GM18499 (cell line): ENCODE measurements around the gene TRIO.
A peak's percentile ranks its signal among the peaks of the same experiment; 100 is the strongest.

Experiments used
- ATAC-seq: cut with Tn5 transposase; IDR thresholded peaks from one replicate; pipeline ENCODE4 v1.9.1; 2021; ENCODE audit warnings: moderate number of reproducible peaks; ENCODE audit not compliant: insufficient read depth, unreplicated experiment

The TRIO gene

DNA sequence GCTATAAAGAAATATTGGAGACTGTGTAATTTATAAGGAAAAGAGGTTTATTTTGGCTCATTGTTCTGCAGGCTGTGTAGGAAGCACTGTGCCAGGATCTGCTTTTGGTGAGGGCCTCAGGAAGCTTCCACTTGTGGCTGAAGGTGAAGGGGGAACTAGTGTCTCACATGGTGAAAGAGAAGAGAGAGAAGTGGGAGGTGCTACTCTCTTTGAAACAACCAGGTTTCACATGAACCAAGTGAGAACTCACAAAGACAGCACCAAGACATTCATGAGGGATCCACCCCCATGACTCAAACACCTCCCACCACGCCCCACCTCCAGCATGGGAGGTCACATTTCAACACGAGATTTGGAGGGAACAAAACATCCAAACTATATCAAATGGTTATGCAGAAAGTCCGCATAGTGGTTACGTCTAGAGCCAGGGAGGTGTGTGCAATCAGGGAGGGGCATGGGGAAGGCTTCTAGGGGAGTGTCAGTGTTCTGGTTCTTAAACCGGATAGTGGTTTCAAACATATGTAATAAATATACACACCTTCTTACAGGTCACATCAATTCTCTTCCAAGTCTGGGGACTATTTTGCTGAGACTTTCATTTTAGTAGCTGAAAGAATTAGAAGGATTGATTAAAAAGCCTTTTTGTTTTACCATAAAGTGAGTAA is 113.0 kb downstream of the TRIO start:
- no peak for ATAC-seq

DNA sequence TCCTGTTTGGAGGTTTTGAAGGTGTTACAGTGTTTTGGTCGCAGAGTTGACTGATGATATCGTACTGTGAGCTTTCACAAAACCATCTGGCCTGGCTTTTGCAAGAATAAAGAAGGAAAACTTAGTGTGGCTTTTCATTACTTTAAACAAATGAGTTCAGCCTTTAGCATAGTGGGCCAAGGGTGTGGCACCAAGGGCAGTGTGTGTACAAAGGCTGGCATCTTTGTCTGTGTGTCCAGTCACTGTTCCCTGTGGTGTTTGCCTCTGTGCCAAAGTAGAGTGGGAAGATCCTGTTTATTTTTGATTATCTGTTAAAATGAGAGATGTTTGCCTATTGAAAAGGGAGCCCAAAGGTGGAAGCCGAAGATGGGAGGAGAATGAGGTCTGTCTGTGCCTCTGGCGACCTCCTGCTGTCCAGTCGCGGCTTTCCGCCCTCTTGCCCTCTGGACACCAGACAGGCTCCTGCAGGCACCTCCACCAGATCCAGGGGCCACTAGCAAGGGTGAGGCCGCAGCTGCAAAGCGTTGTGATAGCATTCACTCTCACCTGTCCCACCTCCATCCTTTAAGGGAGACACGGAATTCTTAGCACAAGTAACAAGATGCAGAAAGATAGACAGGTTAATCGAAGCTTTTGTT is 113.7 kb downstream of the TRIO start:
- no peak for ATAC-seq

DNA sequence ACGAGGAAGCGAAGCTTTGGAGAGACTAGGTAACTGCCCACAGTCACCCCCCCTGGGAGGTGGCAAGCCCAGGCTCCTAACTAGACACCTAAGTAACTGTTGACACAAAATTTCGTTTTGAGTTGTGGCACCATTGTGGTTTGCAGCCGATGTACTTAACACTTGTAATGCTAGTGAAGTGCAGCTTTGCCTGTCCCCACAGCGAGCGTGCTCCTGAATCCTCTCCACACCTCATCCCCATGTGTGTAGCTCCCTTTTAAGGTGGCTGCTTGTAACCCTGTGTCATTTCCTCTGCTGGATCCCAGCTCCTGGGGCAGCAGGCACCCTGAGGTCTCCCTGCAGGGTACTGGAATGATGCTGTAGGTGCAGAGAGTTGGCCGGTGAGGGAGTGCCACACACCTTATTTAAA is 114.9 kb downstream of the TRIO start:
- peak; percentile 76 for ATAC-seq

DNA sequence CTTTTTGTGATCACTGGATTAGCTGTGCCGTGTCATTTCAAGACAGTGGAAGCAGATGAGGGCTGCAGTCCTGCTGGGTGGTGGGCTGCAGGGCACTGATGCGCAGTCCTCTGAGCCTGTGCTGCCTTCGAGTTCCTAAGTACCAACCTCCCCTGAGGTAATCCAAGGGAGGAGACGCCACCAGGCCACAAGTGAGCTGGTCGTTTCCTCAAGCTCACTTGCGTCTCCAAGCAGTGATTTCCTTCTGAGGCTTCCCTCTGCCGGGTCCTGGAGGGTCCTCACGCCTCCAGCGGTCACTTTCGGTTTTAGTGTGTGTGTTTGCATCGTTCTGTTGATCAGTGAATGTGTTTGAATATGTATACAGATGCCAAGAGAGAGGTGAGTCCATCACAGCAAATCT is 115.7 kb downstream of the TRIO start:
- ATAC-seq, result no peak

DNA sequence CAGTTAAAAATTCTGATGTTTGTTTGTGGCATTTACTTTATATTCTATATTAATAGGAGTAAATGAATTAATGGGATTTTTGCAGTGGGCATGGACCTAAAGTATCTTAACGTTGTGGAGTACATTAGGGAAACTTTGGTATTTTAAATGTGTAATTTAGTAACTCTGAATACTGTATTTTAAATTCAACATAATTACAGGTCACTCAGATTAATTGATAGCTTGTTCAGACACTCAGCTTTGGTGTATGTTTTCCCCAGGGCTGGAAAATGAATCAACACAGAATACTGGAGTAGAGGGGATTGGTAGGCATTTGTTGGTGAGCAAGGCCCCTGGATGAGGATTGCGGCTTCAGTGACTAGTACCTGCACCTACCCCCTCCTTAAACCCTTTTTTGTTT is 117.5 kb downstream of the TRIO start:
- no peak for ATAC-seq

DNA sequence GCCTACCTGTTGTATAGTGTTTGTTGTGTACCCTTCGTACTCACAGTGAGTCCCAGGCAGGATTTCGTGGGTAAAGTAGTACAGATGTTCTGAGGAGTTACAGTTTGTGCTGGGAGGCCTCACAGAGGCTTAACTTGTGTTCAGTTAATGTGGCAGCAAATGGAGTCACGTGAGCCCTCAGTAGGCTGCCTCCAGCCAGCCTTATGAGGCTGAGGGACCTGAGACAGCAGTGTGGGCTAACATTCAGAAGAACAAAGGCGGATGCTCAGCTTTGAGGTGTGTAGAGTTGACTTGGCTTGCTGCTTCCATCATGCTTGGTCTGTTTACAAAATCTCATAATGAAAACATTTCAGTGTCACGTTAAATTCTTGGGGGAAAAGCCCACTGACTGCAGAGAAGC is 118.1 kb downstream of the TRIO start:
- no peak for ATAC-seq

DNA sequence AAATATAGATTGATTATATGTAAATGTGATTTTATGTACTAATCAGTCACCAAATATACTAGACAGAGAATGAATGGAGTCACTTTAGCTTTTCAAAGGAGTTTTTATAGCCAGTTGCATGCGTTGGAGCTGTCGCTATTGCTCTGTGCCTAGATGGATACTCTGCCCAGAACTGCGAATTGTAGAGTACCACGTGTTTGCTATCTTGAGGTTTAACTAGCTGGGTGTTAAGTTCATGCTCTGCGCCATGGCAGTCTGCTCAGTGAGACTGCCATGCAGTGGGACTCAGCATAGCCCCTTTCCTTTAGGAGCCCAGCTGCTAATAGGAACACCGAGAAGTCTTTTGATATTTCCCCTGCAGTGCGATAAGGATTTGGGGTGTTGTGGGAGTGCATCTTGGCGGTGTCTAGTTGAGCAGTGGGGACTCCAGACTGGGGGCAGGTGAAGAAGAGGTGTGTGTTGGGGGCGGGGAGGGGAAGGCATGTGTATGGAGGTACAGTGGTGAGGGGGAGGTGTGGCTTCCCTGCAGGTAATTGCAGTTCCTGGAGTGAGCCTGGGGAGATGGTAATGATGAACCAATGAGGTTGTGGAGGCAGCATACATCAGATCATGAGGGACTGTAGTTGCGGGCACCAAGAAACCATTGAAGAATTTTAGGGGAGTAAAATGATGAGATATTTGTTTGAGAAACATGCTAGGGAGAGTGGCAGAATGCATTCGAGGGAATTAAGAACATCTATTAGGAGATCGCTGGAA is 118.9 kb downstream of the TRIO start:
- no peak for ATAC-seq

DNA sequence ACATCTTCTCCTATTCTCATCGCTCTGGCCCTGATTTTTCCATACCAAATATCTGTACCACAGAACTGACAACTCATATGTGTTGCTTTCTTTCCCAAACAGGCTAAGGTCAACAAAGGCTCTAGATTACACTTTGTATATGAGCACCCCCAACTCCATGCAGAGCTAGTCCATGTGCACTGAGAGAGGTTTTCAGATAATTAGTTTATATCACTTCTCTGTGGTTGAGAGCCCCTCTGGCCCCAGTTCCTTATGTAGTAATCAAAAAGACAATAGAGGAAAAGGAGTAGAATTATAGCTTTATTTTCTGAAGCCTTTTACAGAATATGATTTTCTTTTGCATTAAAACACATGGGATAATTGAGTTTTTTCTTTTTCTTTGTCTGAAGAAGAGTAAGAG is 120.0 kb downstream of the TRIO start:
- no peak for ATAC-seq

DNA sequence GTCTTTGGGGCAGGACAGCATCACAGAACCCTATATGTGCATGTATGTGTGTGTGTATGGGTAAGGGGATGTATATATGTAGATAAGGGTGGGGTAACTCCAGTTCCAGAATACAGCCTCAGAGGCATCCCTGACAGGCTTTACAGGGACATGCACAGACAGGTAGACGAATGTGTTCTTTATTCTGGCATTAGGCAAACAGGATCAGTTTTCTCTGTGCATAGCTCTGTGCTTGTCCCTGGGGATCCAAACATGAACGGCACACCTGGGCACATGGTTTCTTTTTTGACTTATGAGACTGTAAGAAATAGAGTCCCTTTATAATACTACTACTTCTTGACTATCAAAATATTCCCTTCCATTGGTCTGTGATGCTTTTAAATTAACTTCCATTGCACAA is 120.6 kb downstream of the TRIO start:
- ATAC-seq, result no peak

DNA sequence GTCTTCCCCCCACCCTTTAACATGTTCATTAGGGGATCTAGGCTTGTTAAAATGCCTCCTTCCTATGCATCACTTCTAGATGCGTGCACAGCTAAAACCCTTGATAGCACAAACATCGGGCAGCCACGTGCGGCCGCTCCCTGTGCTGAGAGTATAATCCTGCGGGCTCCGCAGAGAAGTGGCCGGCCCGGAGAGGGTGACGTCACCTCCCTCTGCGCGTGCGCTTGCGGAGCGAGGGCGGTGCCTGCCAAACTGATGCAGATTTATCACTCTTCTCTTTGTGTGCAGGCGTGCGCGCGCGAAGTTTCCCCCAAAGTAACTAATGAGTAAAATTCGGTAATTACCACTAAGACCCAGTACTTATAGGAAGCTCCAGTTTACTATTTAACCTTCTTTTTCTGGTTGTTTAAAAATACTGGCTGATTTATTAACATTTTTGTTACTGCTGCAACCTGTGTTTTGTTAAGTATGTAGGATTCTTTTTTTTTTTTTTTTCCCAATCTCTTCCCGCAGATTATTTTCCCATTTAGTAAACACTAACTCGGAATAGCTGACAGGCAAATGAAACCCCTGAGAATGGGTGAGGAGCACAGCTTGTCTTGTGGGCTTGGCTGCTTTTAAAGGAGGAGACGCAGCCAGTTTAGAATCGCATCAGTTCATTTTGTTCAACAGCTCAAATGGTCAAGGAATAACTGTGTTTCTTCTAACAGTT is 121.6 kb downstream of the TRIO start:
- ATAC-seq, result peak; percentile 67

DNA sequence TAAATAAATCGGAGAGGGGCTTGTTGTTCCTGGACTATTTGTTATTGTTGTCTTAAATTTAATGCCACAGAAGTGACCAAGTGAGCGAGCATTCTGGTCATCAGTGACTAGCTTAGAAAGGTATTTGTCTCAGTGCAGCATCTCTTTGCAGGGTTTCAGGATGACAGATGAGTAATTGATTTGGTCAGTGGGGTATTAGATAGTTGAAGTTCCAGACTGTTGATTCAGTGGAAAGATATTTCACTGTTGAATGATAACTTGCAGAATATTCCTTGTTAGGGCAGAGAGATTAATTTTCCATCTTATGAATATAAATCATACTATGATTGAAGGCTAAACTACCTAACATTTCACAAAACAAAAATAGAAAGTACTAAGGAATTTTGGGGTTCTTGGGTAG is 122.4 kb downstream of the TRIO start:
- no peak for ATAC-seq

DNA sequence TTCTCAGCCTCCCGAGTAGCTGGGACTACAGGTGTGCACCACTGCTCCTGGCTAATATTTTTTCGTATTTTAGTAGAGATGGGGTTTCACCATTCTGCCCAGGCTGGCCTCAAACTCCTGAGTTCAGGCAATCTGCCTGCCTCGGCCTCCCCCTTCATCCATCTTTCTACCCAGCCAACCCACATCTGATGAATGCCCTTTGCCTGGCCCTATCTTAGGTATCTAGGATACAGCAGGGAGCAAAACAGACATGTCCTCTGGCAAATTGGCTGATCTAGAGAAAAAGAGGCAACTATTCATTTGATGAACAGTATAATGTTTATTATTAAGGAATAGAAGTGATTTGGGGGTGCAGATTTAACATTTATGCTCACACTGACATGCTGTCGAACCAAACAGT is 123.0 kb downstream of the TRIO start:
- no peak for ATAC-seq

DNA sequence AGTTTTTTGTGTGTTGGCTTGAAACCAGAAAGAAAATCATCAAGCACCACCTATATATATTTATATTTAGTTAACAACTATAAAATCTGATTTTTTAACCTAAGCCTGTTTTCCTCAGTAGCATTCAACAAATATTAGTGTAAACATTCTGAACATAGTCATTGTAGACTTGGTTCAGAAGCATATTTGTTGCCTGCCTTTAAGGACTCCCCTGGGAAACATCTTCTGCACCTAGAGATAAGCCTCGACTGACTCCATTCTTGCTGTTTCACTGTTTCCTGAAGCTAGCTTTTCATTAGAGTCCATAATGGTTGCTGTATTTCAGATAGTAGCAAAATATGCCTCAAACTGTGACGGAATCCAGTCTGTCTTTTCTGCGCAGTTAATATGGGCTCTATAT is 123.5 kb downstream of the TRIO start:
- ATAC-seq, result no peak

DNA sequence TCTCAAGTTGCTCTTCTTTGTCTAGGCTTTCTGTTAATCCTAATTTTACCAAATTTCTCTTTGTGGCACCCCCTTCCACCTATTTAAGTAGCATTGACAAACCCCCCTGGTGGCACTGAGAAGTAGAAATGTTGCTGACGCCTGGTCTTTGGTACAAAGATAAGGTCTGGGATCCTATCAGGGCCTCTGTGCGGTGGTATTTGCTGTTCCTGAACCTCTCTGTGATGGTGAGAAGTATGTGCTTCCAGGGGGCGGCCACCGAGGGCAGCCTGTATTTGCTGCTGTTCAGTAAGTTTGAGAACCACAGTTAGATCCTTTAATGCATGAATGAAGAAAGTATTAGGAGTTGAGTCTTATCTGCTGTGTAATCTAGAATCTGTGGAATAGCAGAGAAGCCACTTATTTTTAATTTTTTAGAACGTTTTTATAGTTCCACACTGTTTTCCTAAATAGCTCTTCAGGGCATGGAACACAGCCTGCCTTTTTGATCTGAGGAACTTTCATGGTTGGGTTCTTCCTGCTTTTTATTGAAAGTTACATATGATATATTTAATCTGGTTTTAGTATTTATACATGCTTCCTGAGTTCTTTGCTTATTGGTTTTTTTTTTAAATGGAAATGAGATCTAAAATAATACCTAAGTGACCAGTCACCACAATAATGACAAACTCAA is 124.2 kb downstream of the TRIO start:
- no peak for ATAC-seq

DNA sequence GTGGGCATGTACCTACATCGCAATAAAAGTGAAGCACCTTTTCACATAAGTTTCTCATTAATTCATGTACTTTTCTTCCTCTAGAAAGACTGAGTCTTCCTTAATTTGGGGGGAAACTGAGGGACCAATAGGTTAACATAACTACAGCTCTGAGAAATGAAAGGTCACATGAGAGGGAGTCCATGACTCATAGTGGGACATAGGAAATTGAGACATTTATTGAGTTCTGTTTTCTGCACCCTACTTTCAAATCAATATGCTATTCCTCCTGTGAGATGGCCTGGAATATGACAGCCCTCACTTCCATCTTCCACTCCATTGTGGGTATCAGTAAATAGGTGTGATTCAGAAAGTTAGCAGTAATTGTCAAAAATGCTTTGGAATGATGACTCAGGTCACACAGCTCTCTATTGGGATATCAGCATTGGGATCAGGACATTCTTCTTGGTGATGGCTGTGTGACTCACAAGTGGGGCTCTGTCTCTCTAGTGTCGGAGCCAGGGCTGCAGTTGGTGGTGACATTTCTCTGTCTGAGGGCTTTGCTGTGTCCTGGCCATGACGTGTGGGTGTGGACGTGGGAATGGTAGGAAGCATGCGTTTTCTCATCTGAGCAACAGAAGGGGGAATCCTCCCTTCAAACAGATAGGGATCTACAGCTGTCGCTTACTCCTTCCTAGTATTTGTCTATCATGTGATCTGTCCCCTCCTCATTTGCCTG is 125.0 kb downstream of the TRIO start:
- ATAC-seq, result no peak

DNA sequence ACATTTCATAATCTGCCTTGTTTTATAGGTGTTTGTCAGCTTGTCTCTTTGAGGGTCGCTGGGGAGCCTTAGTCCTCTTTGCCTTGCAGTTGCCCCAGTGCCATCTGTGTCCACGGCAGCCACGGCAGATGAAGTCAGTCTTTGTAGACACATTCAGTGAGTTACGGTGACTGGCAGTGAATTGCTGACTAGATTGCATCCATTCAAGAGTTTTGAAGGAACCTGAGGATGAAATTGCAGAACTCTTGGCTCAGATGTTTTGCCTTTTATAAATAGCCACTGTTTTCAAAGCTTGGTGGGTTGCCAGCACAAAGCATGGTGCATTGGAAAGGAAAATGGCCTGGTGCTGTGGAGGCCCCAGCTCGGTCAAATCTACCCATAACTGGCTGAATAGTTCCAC is 125.6 kb downstream of the TRIO start:
- ATAC-seq, result no peak

DNA sequence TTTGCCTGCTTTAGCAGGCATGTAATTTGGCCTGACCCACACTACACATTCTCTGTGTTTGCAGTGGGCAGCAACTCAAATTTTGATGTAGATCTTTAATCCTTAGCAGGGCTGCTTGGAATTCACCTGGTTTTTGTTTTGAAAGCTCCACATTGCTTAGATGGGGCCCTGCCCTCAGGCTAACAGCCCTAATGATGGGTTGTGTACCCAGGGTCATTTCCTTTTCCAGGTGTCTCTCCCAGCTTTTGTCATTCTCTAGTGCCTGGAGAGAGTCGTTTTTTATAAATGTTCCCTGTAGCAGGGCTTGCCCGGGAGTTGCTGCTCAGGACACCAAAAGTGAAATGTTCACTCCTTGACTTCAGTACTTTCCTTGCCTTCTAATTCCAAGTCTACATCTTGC is 126.3 kb downstream of the TRIO start:
- no peak for ATAC-seq

DNA sequence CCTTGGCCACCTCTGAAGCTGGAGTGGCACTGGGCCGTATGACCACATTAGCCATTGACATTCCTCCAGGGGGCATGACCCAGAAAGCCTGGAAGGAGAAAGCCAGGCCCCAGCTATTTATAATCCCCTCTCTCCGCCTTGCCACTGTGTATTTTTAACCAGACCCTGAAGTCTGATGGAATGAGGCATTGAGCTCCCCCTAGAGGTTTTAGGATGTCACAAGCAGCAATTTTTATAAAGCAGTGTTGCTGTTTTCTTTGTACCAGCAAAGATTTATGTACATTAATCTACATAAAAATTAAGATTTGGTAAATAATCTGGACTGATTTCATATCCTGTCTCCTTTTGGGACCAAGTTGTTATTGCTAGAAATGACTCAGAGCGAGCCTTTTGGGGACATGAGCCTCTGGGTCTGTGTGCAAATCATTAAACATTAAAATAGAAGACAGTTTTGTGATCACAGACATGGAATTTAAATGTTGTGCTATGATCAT is 127.1 kb downstream of the TRIO start:
- no peak for ATAC-seq

DNA sequence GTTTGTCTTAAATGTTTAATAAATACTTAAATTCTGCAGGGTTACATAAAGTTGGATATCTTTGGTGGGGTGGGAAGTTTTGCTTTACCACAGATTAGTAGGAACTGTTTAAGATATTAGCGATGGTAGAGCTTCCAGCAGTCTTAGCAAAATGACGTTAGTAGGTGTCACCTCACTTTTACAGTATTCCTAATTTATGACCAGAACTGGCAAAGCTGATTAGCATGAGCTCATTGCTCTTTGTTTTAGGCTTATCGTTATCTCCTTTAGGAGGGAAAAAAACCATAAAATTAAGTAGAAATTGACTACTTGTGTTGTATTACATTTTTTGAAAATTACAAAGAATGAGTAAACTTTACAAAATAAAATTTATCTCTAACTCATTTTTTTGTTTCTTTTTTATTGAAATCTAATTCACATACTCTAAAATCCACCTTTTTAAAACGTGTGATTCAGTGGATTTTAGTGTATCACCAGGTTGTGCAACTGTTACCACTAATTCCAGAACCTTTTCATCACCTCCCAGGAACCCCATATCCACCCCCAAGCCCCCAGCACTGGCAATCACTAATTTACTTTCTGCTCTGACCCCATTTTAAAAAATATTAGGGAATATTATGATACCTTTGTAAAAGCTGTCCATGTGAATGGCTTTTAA is 129.5 kb downstream of the TRIO start:
- no peak for ATAC-seq
